GM23338 (cell line): Measurements from ENCODE around the gene LCLAT1. TPM values are rescaled to one million over a fixed set of nuclear protein-coding genes. Genes with fewer than 3 reads are reported as not detected.

Experiments
- ATAC-seq: fragments of 200-7000 bp; cut with Tn5 transposase; 3 replicates; pipeline ENCODE4 v1.9.1; 2020
- DNase-seq: peaks from one replicate; pipeline ENCODE4 v3.0.0-alpha.2; 2015; ENCODE audit warnings: low spot score
- H2AFZ ChIP-seq: fragments of 200-600 bp; sonication (generic); 2 replicates; pipeline ENCODE4 v1.8.0; 2016; ENCODE audit warnings: antibody characterized with exemption, mild to moderate bottlenecking, moderate library complexity
- H3F3A ChIP-seq: fragments of 200-600 bp; sonication (generic); replicated peaks from 2 replicates; pipeline ENCODE4 v1.8.0; 2017; ENCODE audit warnings: antibody characterized with exemption, mixed run types, low read depth
- H3K27ac ChIP-seq: fragments of 200-600 bp; sonication (generic); 2 replicates; pipeline ENCODE4 v1.6.1; 2016; ENCODE audit warnings: low read depth
- H3K27me3 ChIP-seq: fragments of 200-600 bp; sonication (generic); 2 replicates; pipeline ENCODE4 v1.8.0; 2016; ENCODE audit warnings: mild to moderate bottlenecking, mixed run types, moderate library complexity; ENCODE audit not compliant: insufficient read depth
- H3K36me3 ChIP-seq: fragments of 200-600 bp; sonication (generic); 2 replicates; pipeline ENCODE4 v1.8.0; 2016; ENCODE audit warnings: mild to moderate bottlenecking; ENCODE audit not compliant: insufficient read depth
- H3K4me1 ChIP-seq: fragments of 200-600 bp; sonication (generic); 2 replicates; pipeline ENCODE4 v1.8.0; 2016; ENCODE audit warnings: mild to moderate bottlenecking, moderate library complexity; ENCODE audit not compliant: insufficient read depth
- H3K4me2 ChIP-seq: fragments of 200-600 bp; sonication (generic); 2 replicates; pipeline ENCODE4 v1.7.1; 2017; ENCODE audit warnings: mixed run types
- H3K4me3 ChIP-seq: fragments of 200-600 bp; sonication (generic); 2 replicates; pipeline ENCODE4 v1.6.1; 2016; ENCODE audit warnings: mixed run types
- H3K79me2 ChIP-seq: fragments of 200-600 bp; sonication (generic); replicated peaks from 2 replicates; pipeline ENCODE4 v1.8.0; 2017; ENCODE audit warnings: mild to moderate bottlenecking; ENCODE audit not compliant: insufficient read depth
- H3K9me2 ChIP-seq: fragments of 200-600 bp; sonication (generic); 2 replicates; pipeline ENCODE4 v1.8.0; 2017; ENCODE audit not compliant: insufficient read depth
- H4K20me1 ChIP-seq: fragments of 200-600 bp; sonication (generic); replicated peaks from 2 replicates; pipeline ENCODE4 v1.8.0; 2017; ENCODE audit warnings: mild to moderate bottlenecking; ENCODE audit not compliant: insufficient read depth
- H3K27ac Mint-ChIP-seq: 2 replicates; pipeline ENCODE4 v1.8.0; 2020; ENCODE audit warnings: inconsistent platforms, mild to moderate bottlenecking, moderate library complexity, mixed read lengths
- H3K27me3 Mint-ChIP-seq: 3 replicates; pipeline ENCODE4 v1.8.0; 2022; ENCODE audit warnings: low read depth, mild to moderate bottlenecking, moderate library complexity, mixed read lengths, inconsistent platforms; ENCODE audit not compliant: insufficient read depth, poor library complexity
- H3K36me3 Mint-ChIP-seq: 3 replicates; pipeline ENCODE4 v1.8.0; 2021; ENCODE audit warnings: low read depth, mild to moderate bottlenecking, inconsistent platforms, moderate library complexity, mixed read lengths
- H3K4me1 Mint-ChIP-seq: 3 replicates; pipeline ENCODE4 v1.8.0; 2020; ENCODE audit warnings: mild to moderate bottlenecking, inconsistent platforms, mixed read lengths
- H3K4me3 Mint-ChIP-seq: 3 replicates; pipeline ENCODE4 v1.8.0; 2021; ENCODE audit warnings: moderate library complexity, mild to moderate bottlenecking, inconsistent platforms, mixed read lengths
- H3K9me3 Mint-ChIP-seq: 3 replicates; pipeline ENCODE4 v1.8.0; 2020; ENCODE audit warnings: moderate library complexity, mild to moderate bottlenecking, inconsistent platforms, mixed read lengths
- ETS1 ChIP-seq: IDR thresholded peaks from 2 replicates; pipeline ENCODE4 v1.6.1; 2016; ENCODE audit warnings: antibody characterized with exemption
- EZH2 ChIP-seq: fragments of 200-600 bp; sonication (generic); IDR thresholded peaks from one replicate; pipeline ENCODE4 v1.8.0; 2017; ENCODE audit warnings: antibody characterized with exemption, mild to moderate bottlenecking, low read depth; ENCODE audit not compliant: unreplicated experiment
- EZH2phosphoT487 ChIP-seq: fragments of 200-600 bp; sonication (generic); IDR thresholded peaks from one replicate; pipeline ENCODE4 v1.8.1; 2018; ENCODE audit warnings: antibody characterized with exemption; ENCODE audit not compliant: unreplicated experiment
- JUNB ChIP-seq: IDR thresholded peaks from one replicate; pipeline ENCODE4 v1.6.1; 2016; ENCODE audit warnings: antibody characterized with exemption; ENCODE audit not compliant: unreplicated experiment
- NANOG ChIP-seq: IDR thresholded peaks from 2 replicates; pipeline ENCODE4 v1.6.1; 2016; ENCODE audit warnings: antibody characterized with exemption, borderline replicate concordance
- POLR2AphosphoS5 ChIP-seq: IDR thresholded peaks from 2 replicates; pipeline ENCODE4 v1.6.1; 2016; ENCODE audit warnings: antibody characterized with exemption, low read depth
- STAT1 ChIP-seq: IDR thresholded peaks from one replicate; pipeline ENCODE4 v1.6.1; 2016; ENCODE audit warnings: antibody characterized with exemption; ENCODE audit not compliant: unreplicated experiment
- ZNF114 ChIP-seq: fragments of 250-450 bp; sonication (Bioruptor Pico); IDR thresholded peaks from 2 replicates; pipeline ENCODE4 v1.5.0; 2020; ENCODE audit warnings: mild to moderate bottlenecking, moderate library complexity
- ZNF331 ChIP-seq: fragments of 250-450 bp; sonication (Bioruptor Pico); IDR thresholded peaks from 2 replicates; pipeline ENCODE4 v1.5.0; 2020; ENCODE audit warnings: low read depth, mild to moderate bottlenecking, moderate library complexity
- polyA plus RNA-seq: library from polyadenylated mRNA; unstranded; fragments of >200 nt; fragmentation: Nextera tagmentation; extraction: Ambion mirVana; gene quantifications from 2 replicates; pipeline ENCODE4 v1.2.1, GENCODE V29; 2016
- total RNA-seq: library from RNA; depleted of rRNA; stranded (reverse); fragments of >200 nt; shearing (Covaris generic); gene quantifications from 2 replicates; pipeline ENCODE4 v1.2.3, GENCODE V29; 2014
- TF ChIP-seq, protein P1 (sequence below), 2 experiments: fragments of 200-600 bp in 1 of 2; sonication (generic) in 1 of 2; conservative IDR thresholded peaks; 2 replicates each; pipeline versions ENCODE4 v1.5.1 to v1.6.1; 2016 to 2017; ENCODE audit warnings: antibody characterized with exemption in 2 of 2, low read depth in 2 of 2, mild to moderate bottlenecking in 2 of 2, moderate library complexity in 1 of 2
- TF ChIP-seq, protein P2 (sequence below): IDR thresholded peaks from one replicate; pipeline ENCODE4 v1.6.1; 2018; ENCODE audit warnings: antibody characterized with exemption; ENCODE audit not compliant: unreplicated experiment

Gene LCLAT1
- total and polyA plus RNA-seq, 2 experiments from 2014 or later, result 11.5 to 30.1 TPM

GRCh38 chr2:30527859-30528258 lies 80.8 kb downstream of the LCLAT1 start:
- Histone ChIP-seq H3K79me2 (peaks cover 10% of the 10 kb centered on the region; the same call in 1 of the 2 replicates), H3K4me2 (no peak overlapping the region), H3K4me1 (peaks cover 7% of the 10 kb centered on the region; the same call in 1 of the 2 replicates), H3K4me3 (no peak overlapping the region), H3K27ac (no peak overlapping the region), H3F3A (no peaks in the 10 kb centered on the region), H3K36me3 (no peaks in the 10 kb centered on the region), H4K20me1 (no peaks in the 10 kb centered on the region), H2AFZ (no peak overlapping the region), H3K9me2 (no peaks in the 10 kb centered on the region), H3K27me3 (no peaks in the 10 kb centered on the region)
- ATAC-seq (no peak), DNase-seq (no peak)
- TF ChIP-seq STAT1, result no peak
- TF ChIP-seq, protein P1, sequence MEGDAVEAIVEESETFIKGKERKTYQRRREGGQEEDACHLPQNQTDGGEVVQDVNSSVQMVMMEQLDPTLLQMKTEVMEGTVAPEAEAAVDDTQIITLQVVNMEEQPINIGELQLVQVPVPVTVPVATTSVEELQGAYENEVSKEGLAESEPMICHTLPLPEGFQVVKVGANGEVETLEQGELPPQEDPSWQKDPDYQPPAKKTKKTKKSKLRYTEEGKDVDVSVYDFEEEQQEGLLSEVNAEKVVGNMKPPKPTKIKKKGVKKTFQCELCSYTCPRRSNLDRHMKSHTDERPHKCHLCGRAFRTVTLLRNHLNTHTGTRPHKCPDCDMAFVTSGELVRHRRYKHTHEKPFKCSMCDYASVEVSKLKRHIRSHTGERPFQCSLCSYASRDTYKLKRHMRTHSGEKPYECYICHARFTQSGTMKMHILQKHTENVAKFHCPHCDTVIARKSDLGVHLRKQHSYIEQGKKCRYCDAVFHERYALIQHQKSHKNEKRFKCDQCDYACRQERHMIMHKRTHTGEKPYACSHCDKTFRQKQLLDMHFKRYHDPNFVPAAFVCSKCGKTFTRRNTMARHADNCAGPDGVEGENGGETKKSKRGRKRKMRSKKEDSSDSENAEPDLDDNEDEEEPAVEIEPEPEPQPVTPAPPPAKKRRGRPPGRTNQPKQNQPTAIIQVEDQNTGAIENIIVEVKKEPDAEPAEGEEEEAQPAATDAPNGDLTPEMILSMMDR (conservative IDR thresholded peaks at IDR 0.05; ENCODE audit: low read depth in 2 of 2), result no peak
- TF ChIP-seq EZH2phosphoT487, result no peak
- no peak for TF ChIP-seq ETS1
- Mint-ChIP-seq H3K9me3 (no peaks in the 10 kb centered on the region), H3K27me3 (no peaks in the 10 kb centered on the region), H3K4me3 (no peak overlapping the region), H3K27ac (no peak overlapping the region), H3K4me1 (peaks cover 3% of the 10 kb centered on the region), H3K36me3 (peaks cover under 1% of the 10 kb centered on the region; the same call in 1 of the 3 replicates)

DNA sequence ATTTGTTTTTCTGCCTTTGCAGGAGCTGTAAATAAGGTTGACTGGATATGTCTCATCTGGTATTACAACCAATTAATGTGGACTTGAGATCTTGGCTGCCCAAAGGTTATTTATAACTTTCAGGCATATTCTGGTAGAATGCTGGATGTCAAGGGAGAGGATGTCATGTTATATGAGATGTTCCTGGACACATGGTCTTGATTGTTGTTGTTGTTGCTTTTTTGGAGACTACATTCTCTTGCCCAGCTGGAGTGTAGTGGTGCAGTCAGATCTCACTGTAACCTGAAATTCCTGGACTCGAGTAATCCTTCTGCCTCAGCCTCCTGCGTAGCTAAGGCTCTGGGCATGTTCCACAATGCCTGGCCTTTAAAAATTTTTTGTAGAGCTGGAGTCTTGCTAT lies 83.3 kb downstream of the LCLAT1 start:
- Mint-ChIP-seq H3K36me3 (peaks cover 22% of the 10 kb centered on the region), H3K27ac (no peak overlapping the region), H3K9me3 (no peaks in the 10 kb centered on the region), H3K27me3 (peaks cover 2% of the 10 kb centered on the region), H3K4me1 (no peaks in the 10 kb centered on the region), H3K4me3 (no peak overlapping the region)
- H2AFZ ChIP-seq, result no peak overlapping the region
- TF ChIP-seq STAT1, result no peak
- TF ChIP-seq JUNB, result no peak
- no peak for TF ChIP-seq NANOG
- TF ChIP-seq EZH2, result no peak
- TF ChIP-seq ETS1, result no peak
- no peak for TF ChIP-seq ZNF114 (CRISPR knock-in tag)
- TF ChIP-seq, protein P2, sequence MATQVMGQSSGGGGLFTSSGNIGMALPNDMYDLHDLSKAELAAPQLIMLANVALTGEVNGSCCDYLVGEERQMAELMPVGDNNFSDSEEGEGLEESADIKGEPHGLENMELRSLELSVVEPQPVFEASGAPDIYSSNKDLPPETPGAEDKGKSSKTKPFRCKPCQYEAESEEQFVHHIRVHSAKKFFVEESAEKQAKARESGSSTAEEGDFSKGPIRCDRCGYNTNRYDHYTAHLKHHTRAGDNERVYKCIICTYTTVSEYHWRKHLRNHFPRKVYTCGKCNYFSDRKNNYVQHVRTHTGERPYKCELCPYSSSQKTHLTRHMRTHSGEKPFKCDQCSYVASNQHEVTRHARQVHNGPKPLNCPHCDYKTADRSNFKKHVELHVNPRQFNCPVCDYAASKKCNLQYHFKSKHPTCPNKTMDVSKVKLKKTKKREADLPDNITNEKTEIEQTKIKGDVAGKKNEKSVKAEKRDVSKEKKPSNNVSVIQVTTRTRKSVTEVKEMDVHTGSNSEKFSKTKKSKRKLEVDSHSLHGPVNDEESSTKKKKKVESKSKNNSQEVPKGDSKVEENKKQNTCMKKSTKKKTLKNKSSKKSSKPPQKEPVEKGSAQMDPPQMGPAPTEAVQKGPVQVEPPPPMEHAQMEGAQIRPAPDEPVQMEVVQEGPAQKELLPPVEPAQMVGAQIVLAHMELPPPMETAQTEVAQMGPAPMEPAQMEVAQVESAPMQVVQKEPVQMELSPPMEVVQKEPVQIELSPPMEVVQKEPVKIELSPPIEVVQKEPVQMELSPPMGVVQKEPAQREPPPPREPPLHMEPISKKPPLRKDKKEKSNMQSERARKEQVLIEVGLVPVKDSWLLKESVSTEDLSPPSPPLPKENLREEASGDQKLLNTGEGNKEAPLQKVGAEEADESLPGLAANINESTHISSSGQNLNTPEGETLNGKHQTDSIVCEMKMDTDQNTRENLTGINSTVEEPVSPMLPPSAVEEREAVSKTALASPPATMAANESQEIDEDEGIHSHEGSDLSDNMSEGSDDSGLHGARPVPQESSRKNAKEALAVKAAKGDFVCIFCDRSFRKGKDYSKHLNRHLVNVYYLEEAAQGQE, result no peak
- TF ChIP-seq ZNF331, result no peak
- TF ChIP-seq, protein P1 (conservative IDR thresholded peaks at IDR 0.05; ENCODE audit: low read depth in 2 of 2), result no peak
- no peak for TF ChIP-seq POLR2AphosphoS5
- H3K27ac ChIP-seq, result no peak overlapping the region
- ATAC-seq (no peak), DNase-seq (no peak)
- H4K20me1 ChIP-seq, result no peaks in the 10 kb centered on the region
- no peaks in the 10 kb centered on the region for H3F3A ChIP-seq
- no peaks in the 10 kb centered on the region for H3K9me2 ChIP-seq
- H3K4me1 ChIP-seq, result no peaks in the 10 kb centered on the region
- H3K27me3 ChIP-seq, result no peaks in the 10 kb centered on the region
- H3K4me3 ChIP-seq, result no peak overlapping the region
- no peaks in the 10 kb centered on the region for H3K79me2 ChIP-seq
- no peak overlapping the region for H3K4me2 ChIP-seq
- peaks cover 8% of the 10 kb centered on the region; the same call in 1 of the 2 replicates for H3K36me3 ChIP-seq
